Subcutaneous abdominal adipose tissue (tissue), 5 donors: Measurements from ENCODE around the gene FAM229B.
A peak's percentile ranks its signal among the peaks of the same experiment; 100 is the strongest.

Experiments used
- H3K27ac ChIP-seq: one replicate; pipeline ENCODE4 v1.7.0; 2013; ENCODE audit warnings: low read depth, mild to moderate bottlenecking, inconsistent platforms, low read length, moderate library complexity
- H3K27me3 ChIP-seq, 5 donors: one replicate each; pipeline ENCODE4 v1.7.0; 2013; ENCODE audit warnings: low read length in 5 of 5, inconsistent platforms in 1 of 5; ENCODE audit not compliant: control insufficient read depth in 5 of 5, insufficient read depth in 4 of 5
- H3K36me3 ChIP-seq, 5 donors: one replicate each; pipeline ENCODE4 v1.7.0; 2013; ENCODE audit warnings: low read length in 5 of 5; ENCODE audit not compliant: control insufficient read depth in 5 of 5, insufficient read depth in 5 of 5
- H3K4me1 ChIP-seq, 5 donors: one replicate each; pipeline ENCODE4 v1.7.0; 2013; ENCODE audit warnings: low read length in 5 of 5, mild to moderate bottlenecking in 3 of 5, moderate library complexity in 1 of 5; ENCODE audit not compliant: control insufficient read depth in 5 of 5, insufficient read depth in 5 of 5
- H3K4me3 ChIP-seq, 5 donors: one replicate each; pipeline ENCODE4 v1.7.0; 2013; ENCODE audit warnings: low read length in 5 of 5, low read depth in 1 of 5
- H3K9ac ChIP-seq, 5 donors: one replicate each; pipeline ENCODE4 v1.7.0; 2013; ENCODE audit warnings: low read length in 5 of 5, mild to moderate bottlenecking in 4 of 5, moderate library complexity in 3 of 5
- H3K9me3 ChIP-seq, 5 donors: one replicate each; pipeline ENCODE4 v1.7.0; 2013; ENCODE audit warnings: low read length in 5 of 5; ENCODE audit not compliant: control insufficient read depth in 5 of 5
- donor health status: healthy.
- donor health status: healthy.
- donor health status: healthy.
- donor health status: healthy.
- donor health status: healthy.

Gene FAM229B

GRCh38 chr6:112150363-112150762, 63.0 kb downstream of the FAM229B start:
- peak overlapping the region; percentile 44 for H3K27ac ChIP-seq
- no peak overlapping the region for H3K4me3 ChIP-seq
- peaks cover 0 to 13% (median 4%) of the 10 kb centered on the region in 5 donors for H3K4me1 ChIP-seq
- H3K27me3 ChIP-seq, result no peaks in the 10 kb centered on the region
- no peak overlapping the region for H3K9ac ChIP-seq
- H3K9me3 ChIP-seq, result no peaks in the 10 kb centered on the region
- peaks cover 66 to 86% (median 72%) of the 10 kb centered on the region in 5 donors for H3K36me3 ChIP-seq
